Measurements from ENCODE around the gene HIKESHI.
"Not testable (repeated sequence)": the region's sequence is repeated elsewhere in the genome, so short reads cannot be mapped to it uniquely, and the experiment has no call there.

Gene HIKESHI, protein sequence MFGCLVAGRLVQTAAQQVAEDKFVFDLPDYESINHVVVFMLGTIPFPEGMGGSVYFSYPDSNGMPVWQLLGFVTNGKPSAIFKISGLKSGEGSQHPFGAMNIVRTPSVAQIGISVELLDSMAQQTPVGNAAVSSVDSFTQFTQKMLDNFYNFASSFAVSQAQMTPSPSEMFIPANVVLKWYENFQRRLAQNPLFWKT

DNA sequence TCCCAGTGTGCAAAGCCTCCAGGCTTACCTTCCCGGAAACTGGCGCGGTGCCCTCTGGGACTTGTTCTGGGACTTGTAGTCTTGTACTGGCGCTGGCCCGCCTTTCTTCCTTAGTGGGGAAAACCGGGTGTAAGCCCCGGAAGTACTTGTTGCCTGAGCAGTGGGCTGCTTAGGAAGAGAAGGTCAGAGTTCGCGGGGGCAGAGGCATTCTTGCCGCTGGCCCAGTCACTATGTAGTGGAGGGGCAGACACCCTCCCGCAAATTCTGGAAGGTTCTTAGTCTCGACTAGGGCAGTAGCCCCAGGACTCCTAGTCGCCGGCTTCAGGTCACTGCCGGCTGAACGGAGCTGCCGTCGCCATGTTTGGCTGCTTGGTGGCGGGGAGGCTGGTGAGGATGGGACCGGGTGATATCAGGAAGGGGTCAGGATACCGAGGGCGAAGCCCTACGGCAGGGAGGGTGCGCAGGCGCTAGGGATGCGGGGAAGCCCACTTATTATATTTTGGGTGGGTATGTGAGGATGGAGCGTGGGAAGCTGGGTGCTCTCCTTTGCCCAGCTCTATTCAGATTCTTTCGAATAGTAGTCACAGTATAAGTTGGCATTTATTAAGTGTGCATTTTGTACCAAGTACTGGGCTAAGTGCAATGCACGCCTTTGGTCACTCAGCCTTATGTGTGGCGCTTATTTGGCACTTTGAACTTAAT is at the start of gene HIKESHI:
Gene HIKESHI, plus strand, starts transcription at position 149 of the 702 bp plus-strand sequence. Its CDS starts 209 bp downstream, at position 358.
- peak; percentile 96 for DNase-seq (ENCODE audit: low spot score)

DNA sequence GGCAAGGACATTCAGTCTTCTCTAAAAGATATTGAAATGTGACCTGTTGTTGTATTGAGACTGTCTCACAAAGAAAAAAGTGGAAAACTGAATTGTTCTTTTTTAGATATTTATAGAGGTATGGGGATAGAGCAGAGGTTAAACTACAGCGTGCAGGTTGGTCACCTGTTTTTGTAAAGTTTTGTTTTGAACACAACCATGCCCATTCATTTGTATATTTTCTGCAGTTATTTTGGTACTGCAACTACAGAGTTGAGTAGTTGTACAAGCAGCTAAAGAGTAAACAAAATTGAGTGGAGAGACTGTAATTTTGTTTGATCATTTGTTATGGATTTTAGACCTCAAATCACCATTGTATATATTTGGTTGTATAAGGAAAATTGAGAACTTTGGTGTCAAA is 46.1 kb upstream of the HIKESHI start:
- DNase-seq (ENCODE audit: low spot score) = no peak

GRCh38 chr11:86256608-86257007 is 45.4 kb upstream of the HIKESHI start:
- DNase-seq (ENCODE audit: low spot score) = no peak

GRCh38 chr11:86257446-86257845 is 44.6 kb upstream of the HIKESHI start:
- no peak for DNase-seq (ENCODE audit: low spot score)

- DNase-seq (ENCODE audit: low spot score) = no peak
Observed at GRCh38 chr11:86259730-86260129, 42.3 kb upstream of the HIKESHI start.

GRCh38 chr11:86261328-86261727 is 40.7 kb upstream of the HIKESHI start:
- no peak for DNase-seq (ENCODE audit: low spot score)

GRCh38 chr11:86262387-86262786 is 39.7 kb upstream of the HIKESHI start:
- DNase-seq (ENCODE audit: low spot score) = no peak

DNA sequence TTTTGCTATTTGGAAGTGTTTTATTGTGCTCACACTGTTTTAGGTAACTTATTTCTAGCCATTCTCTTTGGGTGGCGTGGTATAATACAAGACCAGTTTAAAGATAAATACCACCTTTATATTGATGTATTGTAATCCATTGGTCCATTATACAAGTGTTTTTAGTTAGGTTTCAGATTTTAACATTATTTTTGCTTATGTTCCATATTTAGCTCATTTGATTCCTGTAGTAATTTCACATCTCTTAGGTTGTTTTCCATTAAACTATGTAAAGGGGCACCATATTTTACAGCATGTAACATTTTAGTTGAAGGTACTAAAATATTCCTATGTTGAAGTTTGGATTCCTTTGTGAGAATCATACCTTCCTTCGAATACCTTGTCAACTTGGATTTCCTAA is 37.4 kb upstream of the HIKESHI start:
- no peak for DNase-seq (ENCODE audit: low spot score)

DNA sequence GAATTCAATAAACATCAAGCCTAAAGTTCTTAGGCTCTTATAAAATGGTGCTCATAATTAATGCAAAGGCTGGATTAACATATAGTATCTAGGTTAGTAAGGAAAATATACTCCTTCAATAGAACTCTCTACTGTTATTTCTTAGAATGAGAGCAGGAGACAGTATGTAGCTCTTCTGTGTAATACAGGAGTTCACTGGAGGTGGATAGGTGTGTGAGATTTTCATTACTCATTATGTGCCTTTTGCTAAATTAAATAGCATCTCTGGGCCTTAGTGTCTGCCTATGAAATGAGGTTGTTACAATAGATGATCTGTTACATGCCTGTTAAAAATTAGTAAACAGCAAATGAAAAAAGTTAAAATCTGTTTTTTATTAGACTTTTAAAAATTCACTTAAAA is 36.8 kb upstream of the HIKESHI start:
- no peak for DNase-seq (ENCODE audit: low spot score)

DNA sequence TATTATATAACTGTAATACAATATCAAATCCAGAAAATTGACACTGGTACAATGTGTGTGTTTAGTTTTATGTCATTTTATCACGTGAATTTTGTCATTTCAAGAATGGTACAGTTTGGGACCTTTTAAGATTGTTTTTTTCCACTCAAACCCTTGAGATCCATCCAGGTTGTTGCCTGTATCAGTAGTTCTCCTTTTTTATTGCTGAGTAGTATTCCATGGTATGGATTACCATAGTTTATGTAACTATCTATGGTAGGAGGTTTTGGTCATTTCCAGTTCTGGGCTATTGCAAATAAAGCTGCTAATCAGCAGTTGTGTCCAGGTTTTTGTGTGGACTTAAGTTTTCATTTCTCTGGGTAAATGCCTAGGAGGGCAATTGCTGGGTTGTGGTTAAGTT is 32.4 kb upstream of the HIKESHI start:
- DNase-seq (ENCODE audit: low spot score) = no peak

GRCh38 chr11:86274503-86274902 is 27.5 kb upstream of the HIKESHI start:
- DNase-seq (ENCODE audit: low spot score) = no peak

DNA sequence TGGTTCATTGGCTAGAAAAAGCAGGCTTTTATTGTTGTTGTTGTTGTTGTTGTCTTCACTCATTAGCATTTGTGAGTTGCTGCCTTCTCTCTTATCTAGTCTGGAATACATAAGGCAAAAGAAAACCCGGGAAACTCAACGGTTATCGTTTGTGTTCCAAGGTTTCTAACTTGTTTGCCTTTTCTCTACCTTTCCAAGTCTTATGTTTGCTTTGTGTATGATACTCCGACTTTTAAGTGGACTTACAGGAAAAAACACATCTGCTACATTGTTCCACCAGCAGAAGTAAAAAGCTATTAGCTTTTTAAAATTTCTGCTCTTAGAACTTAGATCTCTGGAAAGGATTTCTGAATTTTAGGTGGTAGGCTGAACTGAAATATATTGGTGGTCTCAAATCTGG is 27.0 kb upstream of the HIKESHI start:
- DNase-seq (ENCODE audit: low spot score) = no peak

- DNase-seq (ENCODE audit: low spot score) = no peak
Observed at GRCh38 chr11:86275493-86276370, 26.3 kb upstream of the HIKESHI start.

GRCh38 chr11:86277741-86278140 is 24.3 kb upstream of the HIKESHI start:
- no peak for DNase-seq (ENCODE audit: low spot score)

DNA sequence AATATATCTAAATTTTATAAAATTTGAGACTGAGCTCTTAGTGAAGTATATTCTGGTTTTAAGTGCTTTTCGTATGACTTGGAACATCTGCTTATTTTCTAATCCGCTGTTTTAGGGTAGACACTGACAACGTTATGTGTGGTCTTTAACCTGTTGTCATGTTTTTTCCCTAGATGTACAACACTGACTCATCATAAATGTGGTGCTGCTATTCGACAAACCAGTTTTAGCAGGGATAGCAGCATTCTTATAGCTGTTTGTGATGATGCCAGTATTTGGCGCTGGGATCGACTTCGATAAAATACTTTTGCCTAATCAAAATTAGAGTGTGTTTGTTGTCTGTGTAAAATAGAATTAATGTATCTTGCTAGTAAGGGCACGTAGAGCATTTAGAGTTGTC is 23.8 kb upstream of the HIKESHI start:
- DNase-seq (ENCODE audit: low spot score) = no peak

DNA sequence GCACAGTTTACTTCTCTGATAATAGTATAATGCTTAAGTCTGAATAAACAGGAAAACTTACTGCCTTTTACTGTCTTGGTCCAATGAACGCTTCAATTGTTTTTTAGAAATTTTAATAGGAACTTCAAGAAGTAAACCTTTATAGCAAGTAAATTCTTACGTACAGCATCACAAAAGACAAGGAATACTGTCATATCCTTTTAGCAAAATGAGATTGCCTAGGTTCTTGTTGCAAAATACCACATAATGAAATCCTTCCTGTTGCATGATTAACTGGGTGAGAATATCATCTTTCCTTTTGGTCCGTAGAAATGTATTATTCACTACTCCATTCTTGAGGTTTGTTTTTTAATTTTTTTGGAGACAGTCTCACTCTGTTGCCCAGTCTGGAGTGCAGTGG is 22.3 kb upstream of the HIKESHI start:
- no peak for DNase-seq (ENCODE audit: low spot score)

DNA sequence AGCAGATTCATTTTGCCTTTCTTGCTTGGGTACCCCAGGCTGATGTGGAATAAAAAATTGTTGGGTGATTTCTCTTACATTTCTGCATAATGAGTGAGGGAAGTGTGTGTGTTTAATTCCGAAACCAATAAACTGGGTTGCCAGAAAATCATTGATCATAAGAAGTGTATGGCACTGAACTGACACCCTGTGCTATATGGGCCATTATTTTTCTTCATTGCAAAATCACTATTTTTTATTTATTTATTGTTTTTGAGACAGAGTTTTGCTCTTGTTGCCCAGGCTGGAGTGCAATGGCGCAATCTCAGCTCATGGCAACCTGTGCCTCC is 14.6 kb upstream of the HIKESHI start:
- no peak for DNase-seq (ENCODE audit: low spot score)

GRCh38 chr11:86288776-86289507 is 13.1 kb upstream of the HIKESHI start:
- DNase-seq (ENCODE audit: low spot score) = no peak

DNA sequence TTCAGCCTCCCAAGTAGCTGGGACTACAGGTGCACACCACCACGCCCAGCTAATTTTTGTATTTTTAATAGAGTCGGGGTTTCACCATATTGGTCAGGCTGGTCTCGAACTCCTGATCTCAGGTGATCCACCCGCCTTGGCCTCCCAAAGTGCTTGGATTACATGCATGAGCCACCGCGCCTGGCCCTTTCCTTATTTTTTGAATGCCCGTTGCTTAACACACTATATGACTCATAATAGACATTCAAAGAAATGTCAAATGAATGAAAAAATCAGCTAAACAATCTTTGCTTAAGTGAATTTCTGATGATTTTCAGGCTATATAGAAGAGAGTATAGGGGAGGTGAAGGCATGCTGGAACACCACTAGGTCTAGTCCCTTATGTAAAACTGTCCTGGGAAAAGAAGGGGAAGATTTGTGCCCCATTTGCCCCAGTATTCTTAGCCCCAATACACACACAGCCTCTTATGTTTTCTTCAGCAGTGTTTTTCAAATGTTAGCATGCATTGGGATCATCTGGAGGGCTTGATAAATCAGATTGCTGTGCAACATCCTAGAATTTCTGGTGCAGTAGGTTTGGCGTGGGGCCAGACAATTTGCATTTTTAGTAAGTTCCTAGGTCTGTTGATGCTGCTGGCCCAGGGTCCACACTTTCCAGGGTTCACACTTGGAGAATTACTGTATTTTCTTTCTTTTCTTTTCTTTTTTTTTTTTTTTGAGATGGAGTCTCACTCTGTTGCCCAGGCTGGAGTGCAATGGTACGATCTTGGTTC is 12.3 kb upstream of the HIKESHI start:
- DNase-seq (ENCODE audit: low spot score) = not testable (repeated sequence)

DNA sequence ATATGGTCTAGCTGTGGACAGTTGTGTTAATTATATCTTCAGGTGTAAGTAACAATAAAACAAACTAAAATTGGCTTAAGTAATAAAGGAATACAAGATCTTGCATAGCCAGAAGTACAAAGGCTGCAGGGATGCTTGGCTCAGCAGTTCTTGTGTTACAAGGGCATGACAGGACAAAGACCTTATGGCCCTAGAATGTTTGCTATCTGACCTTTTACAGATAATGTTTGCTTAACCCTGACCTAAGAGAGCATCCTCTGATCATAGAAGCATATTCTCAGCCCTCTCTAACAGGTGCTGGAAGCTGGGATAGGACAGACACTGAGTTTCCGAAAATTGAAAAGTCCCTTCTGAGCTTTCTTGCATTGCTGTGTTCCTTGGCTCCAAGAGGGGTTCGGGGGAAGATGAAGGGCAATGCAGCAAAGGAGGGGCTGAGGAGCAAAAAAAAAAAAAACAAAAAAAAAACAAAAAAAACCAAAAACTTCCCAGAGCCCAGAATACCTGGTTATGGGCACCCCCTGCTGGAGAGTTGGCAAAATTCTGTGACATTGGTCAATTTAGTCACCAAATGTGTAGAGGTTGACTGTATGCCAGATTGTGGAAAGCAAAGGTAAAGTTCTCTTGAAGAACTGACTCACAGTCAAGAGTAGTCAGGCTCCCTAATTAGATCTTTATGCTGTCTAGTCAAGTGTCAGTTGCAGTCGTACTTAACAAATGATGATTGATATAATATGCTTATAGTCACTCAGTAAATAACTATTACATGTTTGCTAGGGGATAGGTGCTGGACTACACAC is 10.4 kb upstream of the HIKESHI start:
- DNase-seq (ENCODE audit: low spot score) = peak; percentile 70
